A549 treated with GW870086 at 1 μM for 4 hours (cell line): Measurements from ENCODE around the gene TMEM235. TPM values are rescaled to one million over a fixed set of nuclear protein-coding genes. Genes with fewer than 3 reads are reported as not detected.

ENCODE experiments used
- total RNA-seq: library from RNA; stranded (reverse); fragments of 200-300 nt; extraction: Qiagen RNA extraction; gene quantifications from 5 replicates; pipeline ENCODE4 v1.2.3, GENCODE V29; 2022; ENCODE audit warnings: low read depth

Gene TMEM235
- total RNA-seq, result not detected in 5 replicates

GRCh38 chr17:78230996-78231935 lies at the start of gene TMEM235:
Gene TMEM235 (plus strand): TSS chr17:78231631. CDS start chr17:78232024, 393 bp downstream.

GRCh38 chr17:78186692-78187595 lies 44.5 kb upstream of the TMEM235 start, which contains the start of the genes AFMID and TK1:
Gene AFMID (plus strand): TSS chr17:78187362. CDS start chr17:78187371, 9 bp downstream.
Gene TK1 (minus strand): TSS chr17:78187052. CDS start chr17:78186994, 58 bp downstream.

GRCh38 chr17:78214016-78214705 lies 17.3 kb upstream of the TMEM235 start, which contains the start of gene BIRC5:
Gene BIRC5 (plus strand): TSS chr17:78214253. CDS start chr17:78214317, 64 bp downstream.

Other genes with a start within 250 kb of the TMEM235 start
- gene TMC6, start 102.9 kb upstream of the TMEM235 start, total RNA-seq, result 9.2 to 13.5 TPM (median 12.0 TPM) in 5 replicates
- gene TMC8, start 100.9 kb upstream of the TMEM235 start, total RNA-seq, result 0.21 to 0.42 TPM (median 0.40 TPM) in 5 replicates
- gene C17orf99, start 85.2 kb upstream of the TMEM235 start, total RNA-seq, result not detected in 5 replicates
- gene SYNGR2, start 63.0 kb upstream of the TMEM235 start, total RNA-seq, result 112 to 208 TPM (median 191 TPM) in 5 replicates
- gene TK1, start 44.6 kb upstream of the TMEM235 start, total RNA-seq, result 211 to 279 TPM (median 233 TPM) in 5 replicates
- 34.8 to 55.0 TPM (median 36.2 TPM) in 5 replicates for gene AFMID, start 44.3 kb upstream of the TMEM235 start, total RNA-seq
- gene BIRC5, start 17.4 kb upstream of the TMEM235 start, total RNA-seq, result 95.9 to 111 TPM (median 104 TPM) in 5 replicates
- 31.6 to 38.2 TPM (median 35.7 TPM) in 5 replicates for gene SOCS3, start 128.4 kb downstream of the TMEM235 start, total RNA-seq
- 18.7 to 26.6 TPM (median 22.8 TPM) in 5 replicates for gene PGS1, start 147.0 kb downstream of the TMEM235 start, total RNA-seq